ENCODE results near the gene ZNF484.
"Not testable (repeated sequence)": the region's sequence is repeated elsewhere in the genome, so short reads cannot be mapped to it uniquely, and the experiment has no call there.

ZNF484 gene

DNA sequence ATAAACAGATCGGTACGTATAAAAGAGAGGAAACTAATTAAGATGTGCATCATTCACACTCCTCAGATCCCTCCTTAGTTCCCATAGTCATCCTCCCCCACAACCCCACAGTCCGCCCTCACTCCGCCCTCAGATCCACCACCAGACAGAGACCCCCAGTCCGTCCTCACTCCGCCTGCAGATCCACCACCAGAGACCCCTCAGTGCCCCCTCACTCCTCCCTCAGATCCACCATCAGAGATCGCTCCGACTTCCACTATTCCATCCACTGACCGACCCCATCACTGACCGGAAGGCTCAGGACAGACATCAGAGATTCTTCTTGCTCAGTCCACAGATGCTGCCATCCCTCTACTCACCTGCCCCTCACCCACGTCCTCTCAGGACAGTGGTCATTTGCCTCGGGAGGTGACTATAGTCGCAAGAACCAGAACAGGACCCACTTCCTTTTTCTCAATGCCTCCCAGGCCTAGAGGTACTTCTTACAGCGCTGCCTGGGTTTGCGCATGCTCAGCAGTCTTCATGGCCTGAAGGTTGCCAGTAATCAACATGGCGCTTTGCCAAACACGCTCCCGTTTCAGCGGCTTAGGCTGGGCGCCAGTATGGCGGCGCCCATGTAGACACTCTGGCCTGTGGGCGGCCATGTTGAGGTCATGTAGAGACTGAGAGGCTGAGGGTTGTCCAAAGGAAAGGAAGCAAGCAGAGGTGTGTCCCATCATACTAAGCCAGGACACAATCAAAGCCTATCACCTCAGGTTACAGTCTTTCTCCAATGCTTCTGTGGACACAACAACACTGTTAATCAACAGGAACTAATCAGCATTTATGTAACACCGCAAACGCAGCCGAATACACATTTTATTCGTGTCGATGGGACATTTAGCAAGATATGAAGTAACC is at the start of gene ZNF484:
ZNF484 (minus strand) TSS at position 508 of the 900 bp plus-strand sequence. CDS start 3,009 bp downstream, outside the sequence.
- peak; percentile 94 for DNase-seq (ENCODE audit: low spot score)
- FAIRE-seq = no peak

DNA sequence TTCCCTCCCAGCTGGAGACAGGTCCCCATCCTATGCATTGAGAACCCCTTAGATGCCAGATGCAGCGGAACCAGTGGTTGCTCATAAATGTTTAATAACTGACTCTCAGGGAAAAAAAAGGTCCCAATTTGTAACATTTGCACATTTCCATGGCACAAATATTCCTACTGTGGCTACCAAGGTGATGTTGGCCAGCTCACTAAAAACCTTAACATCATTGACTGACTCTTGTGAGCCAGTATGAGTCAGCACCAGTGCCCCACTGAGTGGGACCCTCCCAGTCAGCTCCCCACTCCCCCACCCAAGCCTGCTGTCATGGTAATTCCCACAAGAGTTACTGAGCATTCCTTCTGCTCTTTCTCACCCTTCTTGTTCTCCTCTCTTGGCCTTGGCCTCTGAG is 42.6 kb upstream of the ZNF484 start:
- FAIRE-seq (no peak), DNase-seq (ENCODE audit: low spot score) (no peak)

DNA sequence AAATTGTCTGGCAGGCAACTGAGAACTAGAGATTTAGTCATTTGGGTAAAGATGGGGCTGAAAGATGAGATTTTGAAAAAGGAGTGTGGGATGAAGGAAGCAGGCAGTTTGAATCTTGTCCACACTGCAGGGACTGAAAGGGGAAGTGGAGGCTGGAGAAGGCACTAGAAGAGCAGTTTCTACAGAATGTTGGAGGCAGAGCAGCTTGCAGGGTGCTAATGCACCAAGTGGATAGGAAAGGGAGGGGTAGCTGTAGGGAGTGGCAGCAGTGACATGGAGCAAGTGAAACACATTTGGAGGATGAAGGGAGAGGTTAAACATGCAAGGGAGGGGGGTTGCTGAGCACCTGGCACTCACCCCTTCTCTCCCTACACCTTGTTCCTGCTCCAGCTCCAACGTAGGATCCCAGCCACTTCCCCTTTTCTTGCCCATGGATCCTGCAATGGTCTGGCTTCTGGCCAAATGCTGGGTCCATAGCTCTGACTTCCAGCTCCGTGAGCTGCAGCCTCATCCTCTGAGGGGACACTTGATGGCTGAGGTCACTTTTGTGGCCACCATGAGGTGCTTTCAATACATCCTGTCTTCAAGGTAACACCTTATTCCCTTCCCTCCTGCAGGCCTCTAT is 39.5 kb upstream of the ZNF484 start:
- no peak for FAIRE-seq
- DNase-seq (ENCODE audit: low spot score) = no peak

DNA sequence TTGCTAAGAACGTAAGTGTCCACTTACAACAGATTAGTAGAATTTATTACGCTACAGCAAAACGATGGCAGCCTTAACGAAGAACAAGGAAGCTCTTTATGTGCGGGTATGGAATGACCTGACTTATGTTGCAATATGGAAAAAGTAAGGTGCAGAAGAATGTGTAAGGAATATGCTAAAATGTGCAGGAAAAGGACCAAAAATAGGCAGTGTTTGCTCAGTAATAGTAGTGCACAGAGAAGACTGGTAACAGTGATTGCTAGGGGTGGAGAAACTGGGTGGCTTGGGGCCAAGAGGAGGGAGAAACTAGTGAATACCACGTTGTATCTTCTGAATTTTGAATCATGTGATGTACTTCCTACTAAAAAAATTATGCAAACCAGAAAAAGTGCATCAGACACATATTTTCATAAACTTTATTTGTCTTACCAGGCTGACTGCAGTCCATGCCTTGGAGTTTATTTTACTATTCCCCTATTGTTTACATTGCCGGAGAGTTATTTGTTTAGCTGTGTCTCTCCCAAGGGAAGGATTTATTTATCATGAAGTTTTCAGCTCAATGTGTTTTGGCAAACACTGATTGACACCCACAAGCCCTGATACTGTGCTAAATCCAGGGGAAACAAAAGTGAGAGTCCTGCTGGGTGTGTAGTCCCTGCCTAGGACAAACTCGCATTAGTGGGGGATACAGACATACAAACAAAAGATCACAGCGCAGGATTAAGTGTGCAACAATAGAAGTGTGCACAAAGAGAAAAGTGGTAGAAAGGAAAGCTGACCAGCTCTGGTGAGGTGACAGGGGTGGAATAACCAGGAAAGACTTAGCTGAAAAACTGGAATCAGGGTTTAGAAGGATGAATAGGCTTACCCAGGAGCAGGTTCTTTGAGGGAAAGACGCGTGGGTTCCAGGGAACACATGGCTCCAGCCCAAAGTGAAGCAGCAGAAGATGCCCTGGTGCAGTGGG is 34.0 kb upstream of the ZNF484 start:
- DNase-seq (ENCODE audit: low spot score) (no peak), FAIRE-seq (peak; percentile 20)

DNA sequence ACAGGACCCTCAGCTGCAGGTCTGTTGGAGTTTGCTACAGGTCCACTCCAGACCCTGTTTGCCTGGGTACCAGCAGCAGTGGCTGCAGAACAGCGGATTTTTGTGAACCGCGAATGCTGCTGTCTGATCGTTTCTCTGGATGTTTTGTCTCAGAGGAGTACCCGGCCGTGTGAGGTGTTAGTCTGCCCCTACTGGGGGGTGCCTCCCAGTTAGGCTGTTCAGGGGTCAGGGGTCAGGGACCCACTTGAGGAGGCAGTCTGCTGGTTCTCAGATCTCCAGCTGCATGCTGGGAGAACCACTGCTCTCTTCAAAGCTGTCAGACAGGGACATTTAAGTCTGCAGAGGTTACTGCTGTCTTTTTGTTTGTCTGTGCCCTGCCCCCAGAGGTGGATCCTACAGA is 27.3 kb upstream of the ZNF484 start:
- FAIRE-seq = not testable (repeated sequence)

DNA sequence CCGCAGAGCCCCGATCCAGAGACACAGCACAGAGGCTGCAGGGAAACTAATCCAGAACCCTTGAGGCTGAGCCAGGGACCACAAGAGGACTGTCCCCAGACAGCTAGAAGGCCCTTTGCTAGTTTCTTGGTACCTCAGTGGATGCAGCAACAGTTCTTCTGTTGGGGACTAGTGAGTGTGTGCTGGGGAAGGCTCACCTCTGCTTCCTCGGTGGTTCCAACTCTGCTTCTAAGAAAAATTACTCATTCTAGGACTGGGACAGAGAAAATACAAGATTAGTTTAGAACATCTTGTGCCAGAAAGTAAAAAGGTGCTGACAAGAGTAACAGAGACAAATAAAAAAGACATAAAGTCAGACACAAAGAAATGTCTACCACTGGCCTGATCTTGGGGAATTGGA is 19.5 kb upstream of the ZNF484 start:
- no peak for DNase-seq (ENCODE audit: low spot score)
- FAIRE-seq = no peak

More for the DNA sequence above, 27.3 kb upstream of the ZNF484 start:
- not testable (repeated sequence) for DNase-seq (ENCODE audit: low spot score)

DNA sequence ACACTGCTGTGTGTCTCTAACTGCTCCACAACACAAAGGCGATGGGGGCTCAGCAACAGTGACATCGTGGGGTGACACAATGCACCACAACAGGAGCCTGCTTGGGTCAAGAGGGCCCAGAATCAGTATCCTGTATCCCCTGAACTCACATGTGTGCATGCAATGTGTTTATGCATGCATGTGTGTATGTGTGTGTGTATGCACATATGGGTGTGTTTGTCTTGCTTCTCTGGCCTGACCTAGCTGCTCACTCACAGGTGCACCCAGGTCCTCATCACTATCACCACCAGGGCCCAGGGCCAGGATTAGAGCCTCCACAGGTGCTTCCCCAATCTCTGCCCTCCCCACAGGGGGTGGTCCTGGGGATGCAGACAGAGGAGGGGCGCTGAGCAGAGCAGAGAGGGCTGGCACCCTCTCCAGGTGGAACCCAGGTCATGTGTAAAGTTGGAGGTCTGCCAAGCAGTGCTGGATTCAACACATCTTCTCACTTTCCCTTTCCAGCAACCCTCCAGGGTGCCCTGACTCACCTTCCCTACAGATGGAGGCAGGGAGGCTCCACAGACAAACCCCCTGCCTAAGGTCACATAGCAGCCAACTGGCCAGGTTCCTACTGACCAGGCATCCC is 18.1 kb upstream of the ZNF484 start:
- DNase-seq (ENCODE audit: low spot score) = no peak
- no peak for FAIRE-seq

DNA sequence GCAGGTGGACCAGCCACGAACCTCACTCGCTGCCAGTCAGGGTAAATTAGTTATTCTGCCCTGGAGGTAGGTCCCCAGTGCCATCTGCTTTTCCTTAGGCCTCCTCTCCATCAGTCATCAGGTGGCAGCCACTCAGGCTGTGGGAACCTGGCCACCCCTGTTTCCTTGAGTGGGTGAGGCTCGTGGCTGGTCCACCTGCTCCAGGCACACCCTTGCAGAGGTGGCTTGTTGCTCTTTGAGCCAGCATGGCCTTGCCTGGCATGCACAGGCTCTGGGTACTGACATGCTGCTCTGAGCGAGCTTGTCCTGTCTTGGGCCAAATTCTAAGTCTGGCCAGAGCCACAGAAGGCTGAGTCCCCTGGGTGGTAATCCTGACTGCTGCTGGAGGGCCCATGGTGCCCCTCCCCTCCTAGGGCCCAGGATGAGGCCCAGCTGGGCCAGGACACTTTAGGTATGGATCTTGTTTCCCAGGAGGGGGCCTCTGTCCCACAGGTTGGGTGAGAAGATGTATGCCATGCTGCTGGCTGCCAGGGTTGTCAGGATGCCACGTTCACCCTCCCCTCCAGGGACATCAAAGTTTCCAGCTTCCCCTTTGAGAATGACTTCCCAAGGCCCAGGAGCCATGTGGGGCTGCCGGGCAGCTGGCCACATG is 17.0 kb upstream of the ZNF484 start:
- DNase-seq (ENCODE audit: low spot score) (no peak), FAIRE-seq (no peak)

DNA sequence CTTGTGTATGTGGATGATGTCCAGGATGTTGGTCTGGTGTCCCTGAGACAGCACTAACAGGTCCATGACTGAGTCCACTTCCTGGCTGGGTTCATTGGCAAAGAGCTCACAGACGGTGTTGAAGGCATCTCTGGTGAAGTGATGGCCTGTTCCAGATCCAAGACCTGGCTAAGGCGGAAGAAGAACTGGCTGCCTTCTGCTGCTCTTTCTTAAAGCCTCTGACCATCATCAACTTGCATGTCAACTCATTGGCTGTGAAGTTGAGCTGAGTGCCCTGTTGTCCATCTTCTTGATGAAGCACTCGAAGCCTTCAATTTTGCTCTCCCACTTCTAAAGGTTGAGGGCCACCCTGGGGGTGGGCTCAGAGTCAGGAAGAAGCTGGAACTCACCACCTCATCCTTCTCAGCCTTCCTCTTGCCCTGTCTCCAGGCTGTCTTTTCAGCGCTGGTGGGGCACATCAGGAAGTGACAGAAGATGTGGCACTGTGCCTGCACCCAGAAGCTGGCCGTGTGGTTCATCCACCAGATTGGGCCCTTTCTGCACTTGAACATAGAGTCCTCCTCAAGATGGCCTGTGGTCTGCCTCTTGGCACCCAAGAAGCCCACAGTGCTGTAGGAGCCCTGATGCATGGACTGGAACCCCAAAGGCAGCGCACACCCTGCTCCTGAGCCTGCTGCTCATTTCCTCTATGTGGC is 16.2 kb upstream of the ZNF484 start:
- not testable (repeated sequence) for FAIRE-seq; DNase-seq (ENCODE audit: low spot score)

DNA sequence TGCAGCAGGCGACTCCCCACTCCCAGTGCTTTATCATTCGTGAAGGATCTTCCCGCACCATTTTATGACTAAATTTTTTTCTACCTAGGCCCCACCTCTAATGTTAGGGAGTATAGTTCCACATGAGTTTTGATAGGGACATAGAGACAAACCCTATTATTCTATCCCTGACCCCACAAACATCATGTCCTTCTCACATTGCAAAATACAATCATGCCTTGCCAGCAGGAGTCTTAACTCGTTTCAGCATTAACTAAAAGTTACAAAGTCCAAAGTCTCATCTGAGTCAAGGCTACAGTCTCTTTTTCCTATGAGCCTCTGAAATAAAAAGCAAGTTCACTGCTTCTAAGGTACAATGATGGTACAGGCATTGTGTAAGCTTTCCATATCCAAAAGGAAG is 14.4 kb upstream of the ZNF484 start:
- FAIRE-seq = not testable (repeated sequence)

DNA sequence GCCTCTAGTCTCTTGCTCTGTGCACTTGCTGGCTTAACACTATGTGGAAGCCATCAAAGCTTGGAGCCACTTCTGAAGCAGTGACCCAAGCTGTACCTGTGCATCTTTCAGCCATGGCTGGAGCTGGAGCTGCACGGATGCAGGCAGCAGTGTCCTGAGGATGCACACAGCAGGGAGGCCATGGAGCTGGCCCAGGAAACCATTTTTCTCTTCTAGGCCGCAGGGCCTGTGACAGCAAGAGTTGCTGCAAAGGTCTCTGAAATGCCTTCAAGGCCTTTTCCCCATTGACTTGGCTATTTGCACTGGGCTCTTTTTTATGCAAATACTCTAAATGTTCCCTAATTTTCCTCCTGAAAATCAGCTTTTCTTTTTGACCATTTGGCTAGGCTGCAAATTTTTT is 12.9 kb upstream of the ZNF484 start:
- FAIRE-seq (no peak), DNase-seq (ENCODE audit: low spot score) (no peak)

More for the DNA sequence above, 14.4 kb upstream of the ZNF484 start:
- not testable (repeated sequence) for DNase-seq (ENCODE audit: low spot score)

DNA sequence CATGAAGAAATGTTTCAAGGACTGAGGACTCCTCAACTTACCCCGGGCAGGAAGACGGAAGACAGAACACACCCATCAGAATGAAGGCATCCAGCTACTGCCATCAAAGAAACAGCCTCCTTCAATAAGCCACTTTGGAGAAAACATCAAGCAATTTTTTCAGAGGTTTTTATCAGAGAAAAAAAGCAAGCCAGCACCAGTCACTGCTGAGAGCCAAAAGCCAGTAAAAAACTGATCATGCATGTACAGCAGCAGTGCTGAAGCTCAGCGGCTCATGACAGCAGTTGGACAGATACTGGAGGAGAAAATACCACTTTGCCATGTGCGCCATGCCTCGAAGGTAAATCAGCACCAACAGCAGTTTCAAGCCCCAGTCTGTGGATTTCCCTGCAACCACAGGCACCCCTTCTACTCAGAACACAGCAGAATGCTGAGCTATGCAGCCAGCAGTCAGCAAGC is 10.1 kb upstream of the ZNF484 start:
- DNase-seq (ENCODE audit: low spot score) = no peak

DNA sequence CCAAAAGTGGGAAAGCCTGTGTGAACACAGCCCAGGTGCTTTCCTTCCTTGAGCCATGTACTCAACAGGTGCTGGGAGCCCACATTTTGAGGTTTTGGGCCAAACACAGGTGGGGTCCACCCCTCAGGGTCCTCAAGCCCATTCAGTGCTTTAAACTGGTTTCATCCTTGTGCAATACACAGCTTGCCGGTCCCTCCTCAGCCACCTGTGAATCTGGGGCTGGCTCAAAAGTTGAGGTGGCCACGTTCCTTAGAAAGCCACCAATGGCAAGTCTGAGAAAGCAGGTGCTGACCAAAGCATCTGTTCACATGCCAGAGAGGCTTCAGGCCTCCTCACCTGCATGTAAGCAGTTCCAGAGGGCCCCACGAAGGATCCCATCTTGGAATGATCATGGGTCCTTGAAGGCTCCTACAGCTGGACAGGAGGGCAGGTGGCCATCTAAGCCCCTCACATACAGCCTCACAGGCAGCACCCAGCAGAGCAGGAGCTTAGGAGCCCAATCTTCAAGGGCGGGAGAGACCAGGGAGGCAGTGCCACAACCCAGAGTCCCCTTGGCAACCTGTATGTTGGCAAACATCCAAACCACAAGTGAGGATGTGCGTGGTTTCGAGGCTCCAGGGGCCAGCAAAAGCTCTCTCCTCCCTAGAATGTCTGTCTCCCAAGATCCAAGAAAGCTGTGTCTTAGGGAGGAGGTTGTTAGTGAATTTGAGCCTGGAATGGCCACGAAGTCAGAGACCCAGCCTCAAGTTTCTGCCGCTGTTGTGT is 9.2 kb upstream of the ZNF484 start:
- FAIRE-seq = not testable (repeated sequence)
- peak; percentile 11 for DNase-seq (ENCODE audit: low spot score)

More for the DNA sequence above, 10.1 kb upstream of the ZNF484 start:
- no peak for FAIRE-seq

DNA sequence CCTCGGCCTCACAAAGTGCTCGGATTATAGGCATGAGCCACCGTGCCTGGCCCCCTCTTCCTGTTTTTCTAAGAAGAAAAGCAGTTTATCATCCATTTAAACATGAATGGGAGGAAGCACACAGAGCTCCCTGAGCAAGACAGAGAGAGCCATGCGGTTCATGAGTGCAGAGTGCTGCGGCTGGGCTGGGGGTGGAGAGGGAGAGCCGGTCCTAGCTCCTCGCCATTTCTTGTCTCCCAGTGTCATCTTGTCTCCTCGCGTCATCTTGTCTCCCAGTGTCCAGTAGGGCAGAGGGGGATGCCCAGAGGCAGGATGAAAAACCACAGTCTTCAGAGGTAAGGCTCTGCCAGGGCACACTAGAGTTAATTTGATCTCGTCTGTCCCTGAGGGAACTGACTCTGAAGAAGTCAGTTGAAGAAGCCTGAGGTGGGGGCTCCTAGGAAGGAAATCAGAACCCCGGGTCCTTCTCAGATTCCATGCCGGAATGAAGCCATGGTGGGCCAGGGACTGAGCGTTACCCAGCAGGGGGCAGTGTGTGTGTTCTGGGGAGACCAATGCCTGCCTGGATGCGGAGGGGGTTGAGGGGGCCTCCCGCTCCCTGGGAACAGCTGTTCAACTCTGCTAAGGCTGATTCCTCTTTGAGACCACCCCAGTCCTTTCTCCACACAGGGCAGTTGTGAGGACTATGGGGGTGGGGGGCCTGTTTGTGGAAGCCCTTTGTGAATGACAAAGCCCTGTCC is 6.0 kb upstream of the ZNF484 start:
- not testable (repeated sequence) for DNase-seq (ENCODE audit: low spot score); FAIRE-seq

DNA sequence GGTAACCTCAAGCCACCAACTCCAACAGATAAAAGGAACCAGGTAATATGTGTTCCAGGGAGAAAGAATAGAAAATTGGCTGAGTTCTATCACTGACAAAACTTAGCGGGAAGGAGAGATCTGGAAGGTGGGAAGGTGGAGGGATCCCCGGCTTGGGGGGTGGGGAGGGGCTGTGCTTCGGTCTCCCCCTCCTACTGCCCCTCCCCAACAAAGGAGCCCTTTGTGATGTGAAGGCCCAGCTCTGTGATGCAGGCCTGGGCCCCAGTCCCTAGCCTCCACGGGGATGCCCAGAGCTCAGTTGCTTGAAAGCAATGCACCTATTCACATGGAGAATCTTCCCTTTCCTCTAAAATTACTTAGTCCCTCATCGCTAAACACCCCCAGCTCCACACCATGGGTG is 4.4 kb upstream of the ZNF484 start:
- DNase-seq (ENCODE audit: low spot score) (no peak), FAIRE-seq (no peak)

DNA sequence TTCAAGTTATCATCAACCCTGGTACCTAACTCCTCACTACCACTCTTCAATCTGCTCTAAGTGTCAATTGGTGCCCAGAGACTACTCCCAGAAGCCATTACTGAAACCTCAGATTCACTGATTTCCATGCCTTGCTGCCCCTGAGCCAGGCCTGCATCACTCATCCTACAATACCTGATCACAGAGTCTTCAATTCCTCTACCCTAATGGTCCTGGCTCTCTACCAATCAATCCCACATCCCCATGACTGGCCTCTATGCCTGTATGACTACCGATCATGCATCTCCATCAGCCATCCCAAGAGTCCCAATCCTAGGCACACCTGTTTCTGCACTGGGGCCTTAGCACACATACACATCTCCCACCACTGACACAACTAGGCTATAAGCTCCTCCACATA is 2.5 kb downstream of the ZNF484 start:
- DNase-seq (ENCODE audit: low spot score) = no peak
- no peak for FAIRE-seq

DNA sequence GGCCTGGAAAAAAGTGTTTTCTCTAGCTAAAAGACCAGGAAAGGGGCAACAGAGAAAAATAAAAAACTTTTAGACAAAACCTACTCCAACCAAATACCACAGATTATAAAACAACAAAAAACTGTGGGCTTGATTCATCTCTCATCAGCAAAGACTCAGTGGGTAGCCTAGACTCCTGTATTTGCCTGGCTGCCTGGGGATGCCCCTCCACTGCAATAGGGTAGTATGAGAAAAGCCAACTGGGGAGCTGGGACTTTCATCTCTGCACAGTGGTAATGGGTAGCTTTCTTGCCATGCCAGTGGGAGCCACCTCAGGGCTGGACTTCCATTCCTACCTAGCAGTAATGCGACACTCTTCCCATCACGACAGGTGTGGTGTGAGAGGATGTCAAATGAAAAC is 7.5 kb downstream of the ZNF484 start:
- DNase-seq (ENCODE audit: low spot score) (no peak), FAIRE-seq (no peak)

DNA sequence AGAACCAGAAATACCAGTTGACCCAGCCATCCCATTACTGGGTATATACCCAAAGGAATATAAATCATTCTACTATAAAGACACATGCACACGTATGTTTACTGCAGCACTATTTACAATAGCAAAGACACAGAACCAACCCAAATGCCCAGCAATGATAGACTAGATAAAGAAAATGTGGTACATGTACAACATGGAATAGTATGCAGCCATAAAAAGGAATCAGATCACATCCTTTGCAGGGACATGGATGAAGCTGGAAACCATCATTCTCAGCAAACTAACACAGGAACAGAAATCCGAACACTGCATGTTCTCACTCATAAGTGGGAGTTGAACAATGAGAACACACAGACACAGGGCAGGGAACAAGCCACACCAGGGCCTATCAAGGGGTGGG is 11.2 kb downstream of the ZNF484 start:
- DNase-seq (ENCODE audit: low spot score); FAIRE-seq: not testable (repeated sequence)

Measured in urothelium cell line (cell line).